ES-I3 (cell line): Measurements from ENCODE around the gene ZNF467.

Experiments used
- H3K36me3 ChIP-seq: 2 replicates; pipeline ENCODE4 v1.6.1; 2013; ENCODE audit warnings: mild to moderate bottlenecking, low read length, control low read depth, moderate library complexity; ENCODE audit not compliant: insufficient read depth
- H3K4me1 ChIP-seq: 2 replicates; pipeline ENCODE4 v1.6.1; 2013; ENCODE audit warnings: mild to moderate bottlenecking, control low read depth, low read length; ENCODE audit not compliant: insufficient read depth
- H3K9ac ChIP-seq: 2 replicates; pipeline ENCODE4 v1.6.1; 2013; ENCODE audit warnings: low read depth, mild to moderate bottlenecking, low read length, moderate library complexity
- H3K9me3 ChIP-seq: 2 replicates; pipeline ENCODE4 v1.6.1; 2013; ENCODE audit warnings: mild to moderate bottlenecking, low read length, moderate library complexity; ENCODE audit not compliant: control insufficient read depth, insufficient read depth

Gene ZNF467

DNA sequence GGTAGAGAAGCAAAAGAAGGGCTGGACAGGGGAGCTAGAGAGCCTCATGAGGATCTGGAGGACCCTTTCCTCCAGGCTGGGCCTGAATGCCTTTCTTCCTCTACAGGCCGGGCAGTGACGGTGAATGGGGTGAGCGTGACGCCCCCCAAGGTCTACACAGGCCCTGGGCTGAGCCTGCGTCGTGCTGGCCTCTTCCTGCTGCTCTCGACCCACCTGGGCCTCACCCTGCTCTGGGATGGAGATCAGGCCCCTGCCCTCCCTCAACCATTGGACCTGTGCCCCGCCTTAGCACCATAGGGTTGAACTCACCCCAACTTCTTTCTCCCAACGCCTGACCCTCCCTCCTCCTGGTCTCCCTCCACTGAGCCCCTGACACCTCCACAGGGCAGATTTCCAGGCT, 12.6 kb upstream of the ZNF467 start:
- Histone ChIP-seq H3K9me3 (no peaks in the 10 kb centered on the region), H3K36me3 (no peaks in the 10 kb centered on the region), H3K4me1 (peaks cover 8% of the 10 kb centered on the region; the same call in 1 of the 2 replicates), H3K9ac (no peak overlapping the region)

- peaks cover 8% of the 10 kb centered on the region; the same call in 1 of the 2 replicates for H3K4me1 ChIP-seq
- H3K36me3 ChIP-seq, result no peaks in the 10 kb centered on the region
- H3K9ac ChIP-seq, result no peak overlapping the region
Observed at GRCh38 chr7:149785402-149785801, 12.0 kb upstream of the ZNF467 start.

GRCh38 chr7:149784251-149784608, 10.8 kb upstream of the ZNF467 start:
- H3K4me1 ChIP-seq, result peaks cover 4% of the 10 kb centered on the region; the same call in 1 of the 2 replicates
- H3K9me3 ChIP-seq, result no peaks in the 10 kb centered on the region
- H3K9ac ChIP-seq, result no peak overlapping the region
- H3K36me3 ChIP-seq, result no peaks in the 10 kb centered on the region

More at GRCh38 chr7:149785402-149785801, 12.0 kb upstream of the ZNF467 start:
- no peaks in the 10 kb centered on the region for H3K9me3 ChIP-seq

GRCh38 chr7:149783386-149784250, 10.2 kb upstream of the ZNF467 start:
- no peak overlapping the region for H3K9ac ChIP-seq
- H3K36me3 ChIP-seq, result no peaks in the 10 kb centered on the region
- peaks cover 4% of the 10 kb centered on the region; the same call in 1 of the 2 replicates for H3K4me1 ChIP-seq
- no peaks in the 10 kb centered on the region for H3K9me3 ChIP-seq

DNA sequence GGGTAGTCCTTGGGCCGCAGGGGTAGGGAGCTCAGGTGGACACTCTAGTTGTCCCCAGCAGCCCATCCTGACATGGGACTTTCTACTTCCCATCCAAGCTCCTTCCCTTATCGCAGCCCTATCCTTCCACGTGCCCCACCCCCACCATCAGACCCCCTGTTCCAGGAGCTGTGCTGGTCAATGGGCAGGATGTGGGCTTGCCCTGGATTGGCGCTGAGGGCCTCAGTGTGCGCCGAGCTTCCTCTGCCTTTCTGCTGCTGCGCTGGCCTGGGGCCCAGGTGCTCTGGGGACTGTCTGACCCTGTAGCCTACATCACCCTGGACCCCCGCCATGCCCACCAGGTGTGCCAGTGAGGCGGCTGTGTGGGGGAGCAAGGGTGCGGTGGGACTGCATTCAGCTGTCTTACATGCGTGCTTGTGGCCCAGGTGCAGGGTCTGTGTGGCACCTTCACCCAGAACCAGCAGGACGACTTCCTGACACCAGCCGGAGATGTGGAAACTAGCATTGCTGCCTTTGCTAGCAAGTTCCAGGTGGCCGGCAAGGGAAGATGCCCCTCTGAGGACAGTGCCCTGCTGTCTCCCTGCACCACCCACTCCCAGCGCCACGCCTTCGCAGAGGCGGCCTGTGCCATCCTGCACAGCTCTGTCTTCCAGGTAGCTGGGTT, 9.4 kb upstream of the ZNF467 start:
- H3K9ac ChIP-seq, result no peak overlapping the region

DNA sequence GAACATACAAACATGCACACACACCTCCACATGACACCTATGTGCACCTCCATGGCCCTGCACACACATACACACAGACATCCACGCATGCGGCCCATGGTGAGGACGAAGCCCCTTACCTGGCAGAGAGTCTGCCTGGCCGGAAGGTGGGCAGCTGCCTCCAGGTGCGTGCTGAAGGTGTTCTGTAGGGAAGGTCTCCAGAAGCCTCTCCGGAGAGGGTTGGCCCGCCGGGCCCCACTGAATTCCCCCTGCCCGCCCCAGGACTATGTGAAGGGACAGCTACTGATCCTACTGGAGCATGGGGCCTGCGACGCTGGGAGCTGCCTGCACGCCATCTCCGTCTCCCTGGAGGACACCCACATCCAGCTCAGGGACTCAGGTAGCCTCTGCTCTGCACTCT, 8.5 kb upstream of the ZNF467 start:
- H3K36me3 ChIP-seq, result no peaks in the 10 kb centered on the region
- H3K9ac ChIP-seq, result no peak overlapping the region
- no peaks in the 10 kb centered on the region for H3K9me3 ChIP-seq
- H3K4me1 ChIP-seq, result peaks cover 4% of the 10 kb centered on the region; the same call in 1 of the 2 replicates

More for the DNA sequence above, 9.4 kb upstream of the ZNF467 start:
- no peaks in the 10 kb centered on the region for H3K9me3 ChIP-seq
- peaks cover 4% of the 10 kb centered on the region; the same call in 1 of the 2 replicates for H3K4me1 ChIP-seq
- H3K36me3 ChIP-seq, result no peaks in the 10 kb centered on the region

GRCh38 chr7:149780636-149781419, 7.4 kb upstream of the ZNF467 start:
- H3K9ac ChIP-seq, result no peak overlapping the region
- H3K4me1 ChIP-seq, result peaks cover 4% of the 10 kb centered on the region; the same call in 1 of the 2 replicates

DNA sequence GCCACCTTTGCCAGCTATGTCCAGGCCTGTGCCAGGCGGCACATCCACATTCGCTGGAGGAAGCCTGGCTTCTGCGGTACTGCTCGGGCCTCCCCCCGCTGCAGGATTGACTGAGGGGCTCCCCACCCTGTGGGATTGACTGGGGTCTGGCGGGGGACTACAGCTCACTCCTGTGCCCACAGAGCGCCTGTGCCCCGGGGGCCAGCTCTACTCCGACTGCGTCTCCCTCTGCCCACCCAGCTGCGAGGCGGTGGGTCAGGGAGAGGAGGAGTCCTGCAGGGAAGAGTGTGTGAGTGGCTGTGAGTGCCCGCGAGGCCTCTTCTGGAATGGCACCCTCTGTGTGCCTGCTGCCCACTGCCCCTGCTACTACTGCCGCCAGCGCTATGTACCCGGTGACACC, 6.7 kb upstream of the ZNF467 start:
- Histone ChIP-seq H3K36me3 (no peaks in the 10 kb centered on the region), H3K4me1 (peaks cover 4% of the 10 kb centered on the region; the same call in 1 of the 2 replicates), H3K9ac (no peak overlapping the region), H3K9me3 (no peaks in the 10 kb centered on the region)

More at GRCh38 chr7:149780636-149781419, 7.4 kb upstream of the ZNF467 start:
- H3K9me3 ChIP-seq, result no peaks in the 10 kb centered on the region
- no peaks in the 10 kb centered on the region for H3K36me3 ChIP-seq

DNA sequence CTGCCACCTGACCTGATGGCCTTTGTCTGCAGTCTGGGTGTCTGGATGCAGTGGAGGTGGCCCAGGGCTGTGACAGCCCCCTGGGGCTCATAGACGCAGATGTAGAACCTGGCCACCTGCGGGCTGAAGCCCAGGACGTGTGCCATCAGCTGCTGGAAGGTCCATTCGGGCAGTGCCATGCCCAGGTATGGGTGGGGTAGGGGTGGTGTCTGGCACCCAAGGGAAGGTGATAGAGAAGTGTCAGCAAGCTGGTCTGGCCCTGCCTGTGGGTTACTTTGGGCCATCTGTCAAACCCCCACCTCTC, 6.1 kb upstream of the ZNF467 start:
- H3K4me1 ChIP-seq, result peaks cover 6% of the 10 kb centered on the region; the same call in 1 of the 2 replicates
- no peaks in the 10 kb centered on the region for H3K36me3 ChIP-seq
- no peak overlapping the region for H3K9ac ChIP-seq

GRCh38 chr7:149778696-149779501, 5.5 kb upstream of the ZNF467 start:
- Histone ChIP-seq H3K9me3 (no peaks in the 10 kb centered on the region), H3K9ac (no peak overlapping the region), H3K36me3 (no peaks in the 10 kb centered on the region), H3K4me1 (peaks cover 7% of the 10 kb centered on the region; the same call in 1 of the 2 replicates)

More for the DNA sequence above, 6.1 kb upstream of the ZNF467 start:
- H3K9me3 ChIP-seq, result no peaks in the 10 kb centered on the region

- Histone ChIP-seq H3K9ac (no peak overlapping the region), H3K36me3 (no peaks in the 10 kb centered on the region), H3K9me3 (no peaks in the 10 kb centered on the region), H3K4me1 (peaks cover 7% of the 10 kb centered on the region; the same call in 1 of the 2 replicates)
Observed at GRCh38 chr7:149778327-149778637, 4.9 kb upstream of the ZNF467 start.

DNA sequence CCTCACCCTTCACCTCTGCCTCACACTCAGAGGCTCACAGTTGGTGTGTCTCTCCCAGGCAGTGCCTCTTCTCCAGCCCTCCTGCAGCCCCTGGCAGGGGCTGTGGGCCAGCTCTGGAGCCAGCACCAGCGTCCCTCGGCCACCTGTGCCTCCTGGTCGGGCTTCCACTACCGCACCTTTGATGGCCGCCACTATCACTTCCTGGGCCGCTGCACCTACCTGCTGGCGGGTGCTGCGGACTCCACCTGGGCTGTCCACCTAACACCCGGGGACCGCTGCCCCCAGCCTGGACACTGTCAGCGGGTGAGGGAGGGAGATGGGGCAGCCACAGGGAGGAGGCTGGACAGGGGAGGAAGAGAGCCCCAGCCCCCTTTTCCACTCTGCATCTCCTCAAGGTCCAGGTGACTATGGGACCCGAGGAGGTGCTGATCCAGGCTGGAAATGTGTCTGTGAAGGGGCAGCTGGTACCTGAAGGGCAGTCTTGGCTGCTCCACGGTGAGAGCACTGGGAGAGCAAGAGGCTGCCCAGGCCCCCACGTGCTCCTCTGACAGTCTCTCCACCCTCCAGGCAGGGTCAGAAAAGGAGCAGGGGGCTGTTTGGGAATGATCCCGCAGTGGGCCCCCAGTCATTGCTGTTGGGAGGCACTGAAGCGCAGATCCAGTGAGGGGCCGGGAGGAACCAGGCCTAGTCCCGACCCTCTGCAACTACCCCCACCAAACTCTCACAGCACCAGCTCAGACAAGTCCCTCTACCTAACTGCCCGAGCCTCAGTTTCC, 4.4 kb upstream of the ZNF467 start:
- no peak overlapping the region for H3K9ac ChIP-seq
- H3K36me3 ChIP-seq, result no peaks in the 10 kb centered on the region
- no peaks in the 10 kb centered on the region for H3K9me3 ChIP-seq
- H3K4me1 ChIP-seq, result peaks cover 7% of the 10 kb centered on the region; the same call in 1 of the 2 replicates

- Histone ChIP-seq H3K4me1 (peaks cover 3% of the 10 kb centered on the region; the same call in 1 of the 2 replicates), H3K36me3 (no peaks in the 10 kb centered on the region), H3K9ac (no peak overlapping the region), H3K9me3 (no peaks in the 10 kb centered on the region)
Observed at GRCh38 chr7:149776848-149777407, 3.5 kb upstream of the ZNF467 start.
